Endothelial cell of umbilical vein (primary cell): ENCODE data around the gene MOK.

Experiments used
- CTCF ChIP-seq, 2 donors: IDR thresholded peaks; 1 replicate in 1 of 2; 2 replicates in 1 of 2; pipeline ENCODE4 v1.5.1; 2011; ENCODE audit warnings: low read length in 2 of 2, mild to moderate bottlenecking in 2 of 2, moderate library complexity in 2 of 2, control low read depth in 1 of 2, inconsistent platforms in 1 of 2, low read depth in 1 of 2; ENCODE audit not compliant: insufficient read depth in 1 of 2; ENCODE audit errors: extremely low read depth in 1 of 2
- EZH2 ChIP-seq: IDR thresholded peaks from 2 replicates; pipeline ENCODE4 v1.6.1; 2012; ENCODE audit warnings: borderline replicate concordance, low read depth, mild to moderate bottlenecking, moderate library complexity, low read length, inconsistent platforms; ENCODE audit not compliant: severe bottlenecking
- POLR2AphosphoS5 ChIP-seq: IDR thresholded peaks from 2 replicates; pipeline ENCODE4 v1.6.1; 2012; ENCODE audit warnings: low read depth, mild to moderate bottlenecking, control low read depth, low read length, moderate library complexity; ENCODE audit not compliant: insufficient read depth

GRCh38 chr14:102201776-102202175, 103.2 kb downstream of the MOK start:
- TF ChIP-seq EZH2 (no peak), CTCF (IDR thresholded peaks at IDR 0.05; ENCODE audit: extremely low read depth in 1 of 2, insufficient read depth in 1 of 2, low read depth in 1 of 2, low read length in 2 of 2) (no peak), POLR2AphosphoS5 (no peak)
